ENCODE results near the gene FIGN. TPM values are rescaled to one million over a fixed set of nuclear protein-coding genes. Genes with fewer than 3 reads are reported as not detected.
A peak's percentile ranks its signal among the peaks of the same experiment; 100 is the strongest.

The FIGN gene
- total RNA-seq, 1 experiment from 2014 or later: 19.4 TPM

DNA sequence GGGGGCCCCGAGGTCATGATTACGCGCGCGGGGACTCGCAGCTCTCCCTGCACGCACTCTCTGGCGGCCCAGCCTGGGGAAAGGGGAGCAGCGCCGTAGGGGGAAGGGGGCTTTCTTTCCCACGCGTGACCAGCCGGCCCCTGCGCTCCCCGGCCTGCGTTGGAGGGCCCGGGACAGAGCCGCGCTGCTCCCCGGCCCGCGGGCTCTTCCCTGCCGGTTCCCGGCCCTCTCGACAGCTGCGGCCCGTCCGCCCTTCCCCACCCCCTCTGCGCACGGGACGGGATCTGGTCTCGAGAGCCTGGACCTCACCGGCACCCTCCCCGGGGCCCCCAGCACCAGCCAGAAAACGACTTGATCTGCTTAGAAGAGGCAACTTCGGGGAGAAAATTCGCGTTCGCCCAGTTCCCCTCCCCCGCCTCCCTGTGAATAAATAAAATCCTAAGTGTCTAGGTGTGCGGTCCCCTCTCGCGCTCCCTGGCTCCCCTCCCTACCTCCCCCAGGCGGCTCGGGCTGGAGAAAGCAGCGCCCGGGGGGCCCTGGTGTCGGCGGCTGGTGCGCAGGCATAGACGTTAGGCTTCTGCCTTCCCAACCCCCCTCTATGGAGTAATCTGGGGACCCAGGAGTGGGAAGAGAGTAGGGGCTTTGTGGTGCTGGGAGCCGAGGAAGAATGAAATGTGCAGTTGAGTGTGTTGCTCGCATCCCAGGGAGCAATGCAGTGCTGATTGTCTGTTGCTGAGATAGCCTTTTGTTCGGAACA lies 803 bp upstream of the FIGN start (continued):
- TF ChIP-seq PRRX2 (CRISPR knock-in tag; IDR thresholded peaks at IDR 0.05) (no peak), SOX15 (CRISPR knock-in tag; IDR thresholded peaks at IDR 0.05) (no peak), ETV6 (CRISPR knock-in tag; IDR thresholded peaks at IDR 0.05) (no peak), ZNF416 (CRISPR knock-in tag; IDR thresholded peaks at IDR 0.05) (peak; percentile 74; the same call in 1 of the 2 replicates), SMAD3 (CRISPR knock-in tag; IDR thresholded peaks at IDR 0.05; ENCODE audit: borderline replicate concordance) (no peak; the same call in 1 of the 2 replicates), NFATC4 (CRISPR knock-in tag; IDR thresholded peaks at IDR 0.05) (no peak), TP53 (CRISPR knock-in tag; IDR thresholded peaks at IDR 0.05) (no peak; the same call in 1 of the 2 replicates), MXD4 (CRISPR knock-in tag; IDR thresholded peaks at IDR 0.05; ENCODE audit: borderline replicate concordance) (no peak), RORB (CRISPR knock-in tag; IDR thresholded peaks at IDR 0.05) (no peak), ZNF423 (CRISPR knock-in tag; IDR thresholded peaks at IDR 0.05) (no peak), MYBL2 (CRISPR knock-in tag; IDR thresholded peaks at IDR 0.05) (no peak), ZNF396 (CRISPR knock-in tag; IDR thresholded peaks at IDR 0.05; ENCODE audit: borderline replicate concordance) (no peak), ZNF138 (CRISPR knock-in tag; conservative IDR thresholded peaks at IDR 0.05) (no peak)
- TF ChIP-seq, protein P1, sequence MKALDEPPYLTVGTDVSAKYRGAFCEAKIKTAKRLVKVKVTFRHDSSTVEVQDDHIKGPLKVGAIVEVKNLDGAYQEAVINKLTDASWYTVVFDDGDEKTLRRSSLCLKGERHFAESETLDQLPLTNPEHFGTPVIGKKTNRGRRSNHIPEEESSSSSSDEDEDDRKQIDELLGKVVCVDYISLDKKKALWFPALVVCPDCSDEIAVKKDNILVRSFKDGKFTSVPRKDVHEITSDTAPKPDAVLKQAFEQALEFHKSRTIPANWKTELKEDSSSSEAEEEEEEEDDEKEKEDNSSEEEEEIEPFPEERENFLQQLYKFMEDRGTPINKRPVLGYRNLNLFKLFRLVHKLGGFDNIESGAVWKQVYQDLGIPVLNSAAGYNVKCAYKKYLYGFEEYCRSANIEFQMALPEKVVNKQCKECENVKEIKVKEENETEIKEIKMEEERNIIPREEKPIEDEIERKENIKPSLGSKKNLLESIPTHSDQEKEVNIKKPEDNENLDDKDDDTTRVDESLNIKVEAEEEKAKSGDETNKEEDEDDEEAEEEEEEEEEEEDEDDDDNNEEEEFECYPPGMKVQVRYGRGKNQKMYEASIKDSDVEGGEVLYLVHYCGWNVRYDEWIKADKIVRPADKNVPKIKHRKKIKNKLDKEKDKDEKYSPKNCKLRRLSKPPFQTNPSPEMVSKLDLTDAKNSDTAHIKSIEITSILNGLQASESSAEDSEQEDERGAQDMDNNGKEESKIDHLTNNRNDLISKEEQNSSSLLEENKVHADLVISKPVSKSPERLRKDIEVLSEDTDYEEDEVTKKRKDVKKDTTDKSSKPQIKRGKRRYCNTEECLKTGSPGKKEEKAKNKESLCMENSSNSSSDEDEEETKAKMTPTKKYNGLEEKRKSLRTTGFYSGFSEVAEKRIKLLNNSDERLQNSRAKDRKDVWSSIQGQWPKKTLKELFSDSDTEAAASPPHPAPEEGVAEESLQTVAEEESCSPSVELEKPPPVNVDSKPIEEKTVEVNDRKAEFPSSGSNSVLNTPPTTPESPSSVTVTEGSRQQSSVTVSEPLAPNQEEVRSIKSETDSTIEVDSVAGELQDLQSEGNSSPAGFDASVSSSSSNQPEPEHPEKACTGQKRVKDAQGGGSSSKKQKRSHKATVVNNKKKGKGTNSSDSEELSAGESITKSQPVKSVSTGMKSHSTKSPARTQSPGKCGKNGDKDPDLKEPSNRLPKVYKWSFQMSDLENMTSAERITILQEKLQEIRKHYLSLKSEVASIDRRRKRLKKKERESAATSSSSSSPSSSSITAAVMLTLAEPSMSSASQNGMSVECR (CRISPR knock-in tag; IDR thresholded peaks at IDR 0.05; ENCODE audit: borderline replicate concordance): no peak
- TF ChIP-seq, protein P2, sequence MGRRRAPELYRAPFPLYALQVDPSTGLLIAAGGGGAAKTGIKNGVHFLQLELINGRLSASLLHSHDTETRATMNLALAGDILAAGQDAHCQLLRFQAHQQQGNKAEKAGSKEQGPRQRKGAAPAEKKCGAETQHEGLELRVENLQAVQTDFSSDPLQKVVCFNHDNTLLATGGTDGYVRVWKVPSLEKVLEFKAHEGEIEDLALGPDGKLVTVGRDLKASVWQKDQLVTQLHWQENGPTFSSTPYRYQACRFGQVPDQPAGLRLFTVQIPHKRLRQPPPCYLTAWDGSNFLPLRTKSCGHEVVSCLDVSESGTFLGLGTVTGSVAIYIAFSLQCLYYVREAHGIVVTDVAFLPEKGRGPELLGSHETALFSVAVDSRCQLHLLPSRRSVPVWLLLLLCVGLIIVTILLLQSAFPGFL (CRISPR knock-in tag; IDR thresholded peaks at IDR 0.05; ENCODE audit: borderline replicate concordance): no peak
- TF ChIP-seq, protein P3, sequence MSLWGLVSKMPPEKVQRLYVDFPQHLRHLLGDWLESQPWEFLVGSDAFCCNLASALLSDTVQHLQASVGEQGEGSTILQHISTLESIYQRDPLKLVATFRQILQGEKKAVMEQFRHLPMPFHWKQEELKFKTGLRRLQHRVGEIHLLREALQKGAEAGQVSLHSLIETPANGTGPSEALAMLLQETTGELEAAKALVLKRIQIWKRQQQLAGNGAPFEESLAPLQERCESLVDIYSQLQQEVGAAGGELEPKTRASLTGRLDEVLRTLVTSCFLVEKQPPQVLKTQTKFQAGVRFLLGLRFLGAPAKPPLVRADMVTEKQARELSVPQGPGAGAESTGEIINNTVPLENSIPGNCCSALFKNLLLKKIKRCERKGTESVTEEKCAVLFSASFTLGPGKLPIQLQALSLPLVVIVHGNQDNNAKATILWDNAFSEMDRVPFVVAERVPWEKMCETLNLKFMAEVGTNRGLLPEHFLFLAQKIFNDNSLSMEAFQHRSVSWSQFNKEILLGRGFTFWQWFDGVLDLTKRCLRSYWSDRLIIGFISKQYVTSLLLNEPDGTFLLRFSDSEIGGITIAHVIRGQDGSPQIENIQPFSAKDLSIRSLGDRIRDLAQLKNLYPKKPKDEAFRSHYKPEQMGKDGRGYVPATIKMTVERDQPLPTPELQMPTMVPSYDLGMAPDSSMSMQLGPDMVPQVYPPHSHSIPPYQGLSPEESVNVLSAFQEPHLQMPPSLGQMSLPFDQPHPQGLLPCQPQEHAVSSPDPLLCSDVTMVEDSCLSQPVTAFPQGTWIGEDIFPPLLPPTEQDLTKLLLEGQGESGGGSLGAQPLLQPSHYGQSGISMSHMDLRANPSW (CRISPR knock-in tag; conservative IDR thresholded peaks at IDR 0.05; ENCODE audit: low read depth): no peak
- TF ChIP-seq, protein P4, sequence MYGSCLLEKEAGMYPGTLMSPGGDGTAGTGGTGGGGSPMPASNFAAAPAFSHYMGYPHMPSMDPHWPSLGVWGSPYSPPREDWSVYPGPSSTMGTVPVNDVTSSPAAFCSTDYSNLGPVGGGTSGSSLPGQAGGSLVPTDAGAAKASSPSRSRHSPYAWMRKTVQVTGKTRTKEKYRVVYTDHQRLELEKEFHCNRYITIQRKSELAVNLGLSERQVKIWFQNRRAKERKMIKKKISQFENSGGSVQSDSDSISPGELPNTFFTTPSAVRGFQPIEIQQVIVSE (CRISPR knock-in tag; IDR thresholded peaks at IDR 0.05; ENCODE audit: borderline replicate concordance): no peak
- TF ChIP-seq, protein P5, sequence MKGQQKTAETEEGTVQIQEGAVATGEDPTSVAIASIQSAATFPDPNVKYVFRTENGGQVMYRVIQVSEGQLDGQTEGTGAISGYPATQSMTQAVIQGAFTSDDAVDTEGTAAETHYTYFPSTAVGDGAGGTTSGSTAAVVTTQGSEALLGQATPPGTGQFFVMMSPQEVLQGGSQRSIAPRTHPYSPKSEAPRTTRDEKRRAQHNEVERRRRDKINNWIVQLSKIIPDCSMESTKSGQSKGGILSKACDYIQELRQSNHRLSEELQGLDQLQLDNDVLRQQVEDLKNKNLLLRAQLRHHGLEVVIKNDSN (CRISPR knock-in tag; IDR thresholded peaks at IDR 0.05): no peak
- TF ChIP-seq, protein P6, sequence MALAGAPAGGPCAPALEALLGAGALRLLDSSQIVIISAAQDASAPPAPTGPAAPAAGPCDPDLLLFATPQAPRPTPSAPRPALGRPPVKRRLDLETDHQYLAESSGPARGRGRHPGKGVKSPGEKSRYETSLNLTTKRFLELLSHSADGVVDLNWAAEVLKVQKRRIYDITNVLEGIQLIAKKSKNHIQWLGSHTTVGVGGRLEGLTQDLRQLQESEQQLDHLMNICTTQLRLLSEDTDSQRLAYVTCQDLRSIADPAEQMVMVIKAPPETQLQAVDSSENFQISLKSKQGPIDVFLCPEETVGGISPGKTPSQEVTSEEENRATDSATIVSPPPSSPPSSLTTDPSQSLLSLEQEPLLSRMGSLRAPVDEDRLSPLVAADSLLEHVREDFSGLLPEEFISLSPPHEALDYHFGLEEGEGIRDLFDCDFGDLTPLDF (CRISPR knock-in tag; IDR thresholded peaks at IDR 0.05): 0 out of 2 replicates have a peak, but pooled peaks have one; percentile 45
- TF ChIP-seq, protein P7, sequence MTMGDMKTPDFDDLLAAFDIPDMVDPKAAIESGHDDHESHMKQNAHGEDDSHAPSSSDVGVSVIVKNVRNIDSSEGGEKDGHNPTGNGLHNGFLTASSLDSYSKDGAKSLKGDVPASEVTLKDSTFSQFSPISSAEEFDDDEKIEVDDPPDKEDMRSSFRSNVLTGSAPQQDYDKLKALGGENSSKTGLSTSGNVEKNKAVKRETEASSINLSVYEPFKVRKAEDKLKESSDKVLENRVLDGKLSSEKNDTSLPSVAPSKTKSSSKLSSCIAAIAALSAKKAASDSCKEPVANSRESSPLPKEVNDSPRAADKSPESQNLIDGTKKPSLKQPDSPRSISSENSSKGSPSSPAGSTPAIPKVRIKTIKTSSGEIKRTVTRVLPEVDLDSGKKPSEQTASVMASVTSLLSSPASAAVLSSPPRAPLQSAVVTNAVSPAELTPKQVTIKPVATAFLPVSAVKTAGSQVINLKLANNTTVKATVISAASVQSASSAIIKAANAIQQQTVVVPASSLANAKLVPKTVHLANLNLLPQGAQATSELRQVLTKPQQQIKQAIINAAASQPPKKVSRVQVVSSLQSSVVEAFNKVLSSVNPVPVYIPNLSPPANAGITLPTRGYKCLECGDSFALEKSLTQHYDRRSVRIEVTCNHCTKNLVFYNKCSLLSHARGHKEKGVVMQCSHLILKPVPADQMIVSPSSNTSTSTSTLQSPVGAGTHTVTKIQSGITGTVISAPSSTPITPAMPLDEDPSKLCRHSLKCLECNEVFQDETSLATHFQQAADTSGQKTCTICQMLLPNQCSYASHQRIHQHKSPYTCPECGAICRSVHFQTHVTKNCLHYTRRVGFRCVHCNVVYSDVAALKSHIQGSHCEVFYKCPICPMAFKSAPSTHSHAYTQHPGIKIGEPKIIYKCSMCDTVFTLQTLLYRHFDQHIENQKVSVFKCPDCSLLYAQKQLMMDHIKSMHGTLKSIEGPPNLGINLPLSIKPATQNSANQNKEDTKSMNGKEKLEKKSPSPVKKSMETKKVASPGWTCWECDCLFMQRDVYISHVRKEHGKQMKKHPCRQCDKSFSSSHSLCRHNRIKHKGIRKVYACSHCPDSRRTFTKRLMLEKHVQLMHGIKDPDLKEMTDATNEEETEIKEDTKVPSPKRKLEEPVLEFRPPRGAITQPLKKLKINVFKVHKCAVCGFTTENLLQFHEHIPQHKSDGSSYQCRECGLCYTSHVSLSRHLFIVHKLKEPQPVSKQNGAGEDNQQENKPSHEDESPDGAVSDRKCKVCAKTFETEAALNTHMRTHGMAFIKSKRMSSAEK (CRISPR knock-in tag; IDR thresholded peaks at IDR 0.05; ENCODE audit: borderline replicate concordance): no peak
- TF ChIP-seq, protein P8, sequence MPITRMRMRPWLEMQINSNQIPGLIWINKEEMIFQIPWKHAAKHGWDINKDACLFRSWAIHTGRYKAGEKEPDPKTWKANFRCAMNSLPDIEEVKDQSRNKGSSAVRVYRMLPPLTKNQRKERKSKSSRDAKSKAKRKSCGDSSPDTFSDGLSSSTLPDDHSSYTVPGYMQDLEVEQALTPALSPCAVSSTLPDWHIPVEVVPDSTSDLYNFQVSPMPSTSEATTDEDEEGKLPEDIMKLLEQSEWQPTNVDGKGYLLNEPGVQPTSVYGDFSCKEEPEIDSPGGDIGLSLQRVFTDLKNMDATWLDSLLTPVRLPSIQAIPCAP (CRISPR knock-in tag; IDR thresholded peaks at IDR 0.05): no peak
- TF ChIP-seq, protein P9, sequence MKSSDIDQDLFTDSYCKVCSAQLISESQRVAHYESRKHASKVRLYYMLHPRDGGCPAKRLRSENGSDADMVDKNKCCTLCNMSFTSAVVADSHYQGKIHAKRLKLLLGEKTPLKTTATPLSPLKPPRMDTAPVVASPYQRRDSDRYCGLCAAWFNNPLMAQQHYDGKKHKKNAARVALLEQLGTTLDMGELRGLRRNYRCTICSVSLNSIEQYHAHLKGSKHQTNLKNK (CRISPR knock-in tag; IDR thresholded peaks at IDR 0.05): no peak
